CD14-positive monocyte (primary cell): ENCODE results near the gene MAPK4. TPM values are rescaled to one million over a fixed set of nuclear protein-coding genes. Genes with fewer than 3 reads are reported as not detected.

Source experiments
- DNase-seq, 3 donors: peaks; one replicate each; pipeline ENCODE4 v3.0.0-alpha.2; 2011 to 2022
- H2AFZ ChIP-seq: 2 replicates; pipeline ENCODE4 v1.6.0; 2012; ENCODE audit warnings: mild to moderate bottlenecking, low read depth, low read length, inconsistent platforms; ENCODE audit not compliant: insufficient read depth, poor library complexity, severe bottlenecking
- H3K27ac ChIP-seq, 2 donors: 1 replicate in 1 of 2; 2 replicates in 1 of 2; pipeline ENCODE4 v1.5.1; 2012 to 2013; ENCODE audit warnings: low read length in 2 of 2, control low read depth in 1 of 2, inconsistent platforms in 1 of 2, low read depth in 1 of 2, mild to moderate bottlenecking in 1 of 2
- H3K27me3 ChIP-seq, 2 donors: one replicate each; pipeline versions ENCODE4 v1.6.0 to v1.6.1; 2011 to 2013; ENCODE audit warnings: low read length in 2 of 2; ENCODE audit not compliant: control insufficient read depth in 2 of 2, insufficient read depth in 2 of 2
- H3K36me3 ChIP-seq, 2 donors: replicated peaks in 1 of 2; 1 replicate in 1 of 2; 2 replicates in 1 of 2; pipeline versions ENCODE4 v1.5.1 to v1.6.1; 2012 to 2013; ENCODE audit warnings: low read length in 2 of 2, control low read depth in 1 of 2, inconsistent platforms in 1 of 2, mild to moderate bottlenecking in 1 of 2; ENCODE audit not compliant: insufficient read depth in 2 of 2, control insufficient read depth in 1 of 2
- H3K4me1 ChIP-seq, 2 donors: 1 replicate in 1 of 2; 2 replicates in 1 of 2; pipeline versions ENCODE4 v1.5.1 to v1.6.1; 2012 to 2013; ENCODE audit warnings: low read length in 2 of 2, control low read depth in 1 of 2, inconsistent platforms in 1 of 2, mild to moderate bottlenecking in 1 of 2, moderate library complexity in 1 of 2; ENCODE audit not compliant: insufficient read depth in 2 of 2, control insufficient read depth in 1 of 2
- H3K4me2 ChIP-seq: replicated peaks from 2 replicates; pipeline ENCODE3; 2012; ENCODE audit warnings: low read length, moderate library complexity, mild to moderate bottlenecking; ENCODE audit not compliant: poor library complexity, severe bottlenecking; ENCODE audit errors: extremely low read depth
- H3K4me3 ChIP-seq, 3 experiments: fragments of 200-600 bp in 1 of 3; sonication (generic) in 1 of 3; replicated peaks in 1 of 3; 1 replicate in 2 of 3; 2 replicates in 1 of 3; pipeline ENCODE4 v1.5.1; 2011 to 2013; ENCODE audit warnings: low read length in 3 of 3, mild to moderate bottlenecking in 3 of 3, control low read depth in 2 of 3, low read depth in 2 of 3, inconsistent platforms in 1 of 3, moderate library complexity in 1 of 3
- H3K79me2 ChIP-seq: 2 replicates; pipeline ENCODE4 v1.6.0; 2012; ENCODE audit warnings: mild to moderate bottlenecking, control low read depth, inconsistent platforms, low read length, moderate library complexity; ENCODE audit not compliant: insufficient read depth
- H3K9ac ChIP-seq: 2 replicates; pipeline ENCODE4 v1.6.0; 2017; ENCODE audit warnings: low read length, mild to moderate bottlenecking; ENCODE audit not compliant: insufficient read depth, poor library complexity, severe bottlenecking
- H3K9me3 ChIP-seq, 2 donors: replicated peaks in 1 of 2; 1 replicate in 1 of 2; 2 replicates in 1 of 2; pipeline versions ENCODE4 v1.5.1 to v1.6.1; 2012 to 2013; ENCODE audit warnings: low read length in 2 of 2, control low read depth in 1 of 2; ENCODE audit not compliant: control insufficient read depth in 1 of 2, insufficient read depth in 1 of 2
- H4K20me1 ChIP-seq: 2 replicates; pipeline ENCODE4 v1.6.0; 2012; ENCODE audit warnings: mild to moderate bottlenecking, low read length, control low read depth, moderate library complexity; ENCODE audit not compliant: insufficient read depth
- H3K27ac Mint-ChIP-seq, 7 donors: one replicate each; pipeline ENCODE4 v1.8.0; 2020; ENCODE audit warnings: mild to moderate bottlenecking in 7 of 7, mixed read lengths in 7 of 7, moderate library complexity in 6 of 7, inconsistent platforms in 2 of 7
- H3K27me3 Mint-ChIP-seq, 3 donors: one replicate each; pipeline ENCODE4 v1.8.0; 2021 to 2022; ENCODE audit warnings: low read depth in 3 of 3, mild to moderate bottlenecking in 3 of 3, mixed read lengths in 3 of 3, moderate library complexity in 3 of 3, inconsistent platforms in 1 of 3
- H3K36me3 Mint-ChIP-seq, 2 donors: one replicate each; pipeline ENCODE4 v1.8.0; 2020; ENCODE audit warnings: mixed read lengths in 2 of 2, inconsistent platforms in 1 of 2, mild to moderate bottlenecking in 1 of 2
- H3K4me1 Mint-ChIP-seq: one replicate; pipeline ENCODE4 v1.8.0; 2020; ENCODE audit warnings: mild to moderate bottlenecking, mixed read lengths
- H3K4me3 Mint-ChIP-seq, 2 donors: one replicate each; pipeline ENCODE4 v1.8.0; 2020; ENCODE audit warnings: mild to moderate bottlenecking in 2 of 2, mixed read lengths in 2 of 2, moderate library complexity in 1 of 2
- H3K9me3 Mint-ChIP-seq, 7 donors: one replicate each; pipeline ENCODE4 v1.8.0; 2020 to 2022; ENCODE audit warnings: mixed read lengths in 7 of 7, mild to moderate bottlenecking in 6 of 7, moderate library complexity in 6 of 7, inconsistent platforms in 2 of 7
- CTCF ChIP-seq: fragments of 200-600 bp; IDR thresholded peaks from one replicate; pipeline ENCODE4 v1.8.0; 2022; ENCODE audit warnings: antibody characterized with exemption, mild to moderate bottlenecking
- whole genome bisulfite sequencing: methylation state at CpG from one replicate; pipeline ENCODE4 v1.1.5; 2013; ENCODE audit warnings: missing lambda C conversion rate; ENCODE audit not compliant: insufficient coverage; 5-methylcytosine and 5-hydroxymethylcytosine counted together
- intact Hi-C, 2 donors: fragments of 100-400 bp; cut with micrococcal nuclease; formaldehyde crosslinking; loops; one replicate each; pipeline versions ENCODE4 v1.15.0 to v1.15.1; 2023
- polyA plus RNA-seq, 3 donors: library from polyadenylated mRNA; depleted of rRNA in 1 of 3; unstranded in 2 of 3; stranded (reverse) in 1 of 3; fragments of 300-500 nt in 2 of 3; fragments of >200 nt in 1 of 3; fragmentation: Illumina TruSeq in 2 of 3; gene quantifications; 1 replicate in 2 of 3; 2 replicates in 1 of 3; pipeline ENCODE4 v1.2.3, GENCODE V29; 2012 to 2021

The MAPK4 gene
- polyA plus RNA-seq, 3 donors: not detected

- no peak overlapping the region for H3K27ac Mint-ChIP-seq
- Histone ChIP-seq H3K4me2 (no peak overlapping the region), H3K9me3 (peaks cover 0 to 3% of the 10 kb centered on the region in 2 donors), H3K79me2 (no peaks in the 10 kb centered on the region), H3K27ac (no peak overlapping the region), H3K9ac (no peak overlapping the region), H2AFZ (no peak overlapping the region), H3K4me1 (no peaks in the 10 kb centered on the region), H3K36me3 (no peaks in the 10 kb centered on the region), H4K20me1 (no peaks in the 10 kb centered on the region), H3K4me3 (no peak overlapping the region), H3K27me3 (no peaks in the 10 kb centered on the region)
- no peak for TF ChIP-seq CTCF
- no peak for DNase-seq
- H3K4me3 Mint-ChIP-seq: no peak overlapping the region
- H3K9me3 Mint-ChIP-seq: peaks cover 0 to 10% (median 4%) of the 10 kb centered on the region in 7 donors
- intact Hi-C loops: no loop called here
- H3K4me1 Mint-ChIP-seq: no peaks in the 10 kb centered on the region
- H3K36me3 Mint-ChIP-seq: no peaks in the 10 kb centered on the region
- WGBS: 54% methylated on average over 6 of the region's 9 CpGs
- peaks cover 4 to 7% (median 6%) of the 10 kb centered on the region in 3 donors for H3K27me3 Mint-ChIP-seq
These were observed 188.6 kb downstream of the MAPK4 start for GRCh38 chr18:50748243-50749229.

- Mint-ChIP-seq H3K4me3 (no peak overlapping the region), H3K9me3 (peaks cover 0 to 12% (median 4%) of the 10 kb centered on the region in 7 donors), H3K27ac (no peak overlapping the region), H3K36me3 (no peaks in the 10 kb centered on the region), H3K27me3 (peaks cover 4 to 9% (median 6%) of the 10 kb centered on the region in 3 donors), H3K4me1 (no peaks in the 10 kb centered on the region)
- no peaks in the 10 kb centered on the region for H3K4me1 ChIP-seq
- no peaks in the 10 kb centered on the region for H3K79me2 ChIP-seq
- TF ChIP-seq CTCF: no peak
- H3K4me2 ChIP-seq: no peak overlapping the region
- no peak overlapping the region for H3K9ac ChIP-seq
- no peak for DNase-seq
- intact Hi-C loops: no loop called here
- no peak overlapping the region for H3K27ac ChIP-seq
- H3K27me3 ChIP-seq: no peaks in the 10 kb centered on the region
- H3K36me3 ChIP-seq: no peaks in the 10 kb centered on the region
- H4K20me1 ChIP-seq: no peaks in the 10 kb centered on the region
- no peak overlapping the region for H2AFZ ChIP-seq
- H3K9me3 ChIP-seq: peaks cover 0 to 2% of the 10 kb centered on the region in 2 donors
- no peak overlapping the region for H3K4me3 ChIP-seq
- WGBS: 100% methylated on average over 1 of the region's 5 CpGs
These were observed 189.5 kb downstream of the MAPK4 start for GRCh38 chr18:50749421-50749820.
